K562 (cell line): Measurements from ENCODE around the gene ASB10. TPM values are rescaled to one million over a fixed set of nuclear protein-coding genes. Genes with fewer than 3 reads are reported as not detected.
A peak's percentile ranks its signal among the peaks of the same experiment; 100 is the strongest.

Experiments
- BRF1 ChIP-seq: IDR thresholded peaks from 3 replicates; pipeline ENCODE4 v1.6.1; 2011; ENCODE audit warnings: borderline replicate concordance, mild to moderate bottlenecking; ENCODE audit not compliant: insufficient read length; ENCODE audit errors: extremely low read depth
- CEBPG ChIP-seq, 3 experiments: fragments of 200-800 bp in 1 of 3; sonication (Bioruptor generic) in 1 of 3; sonication (generic) in 1 of 3; formaldehyde crosslinking in 1 of 3; IDR thresholded peaks in 2 of 3; conservative IDR thresholded peaks in 1 of 3; 2 replicates each; pipeline versions ENCODE4 v1.6.1 to v1.8.0; 2016 to 2022; ENCODE audit warnings: missing compliant biosample characterization in 2 of 3, missing genetic modification characterization in 2 of 3, mild to moderate bottlenecking in 1 of 3, missing genetic modification reagents in 1 of 3
- CHD4 ChIP-seq: fragments of 200-600 bp; sonication (generic); IDR thresholded peaks from 3 replicates; pipeline ENCODE4 v1.6.1; 2012; ENCODE audit warnings: low read depth, mild to moderate bottlenecking, mixed read lengths, low read length, inconsistent platforms; ENCODE audit not compliant: insufficient read depth, insufficient replicate concordance, poor library complexity, severe bottlenecking
- ERF ChIP-seq: fragments of 450-650 bp; formaldehyde crosslinking; IDR thresholded peaks from 2 replicates; pipeline ENCODE4 v1.4.0; 2020; ENCODE audit warnings: mild to moderate bottlenecking, mixed read lengths
- GATAD2B ChIP-seq: fragments of 450-650 bp; IDR thresholded peaks from 2 replicates; pipeline ENCODE4 v1.6.1; 2017; ENCODE audit warnings: mild to moderate bottlenecking, borderline replicate concordance
- GTF3C2 ChIP-seq: IDR thresholded peaks from 3 replicates; pipeline ENCODE4 v1.6.1; 2011; ENCODE audit warnings: borderline replicate concordance, mild to moderate bottlenecking, moderate library complexity; ENCODE audit not compliant: insufficient read length; ENCODE audit errors: extremely low read depth
- KLF13 ChIP-seq: fragments of 450-650 bp; IDR thresholded peaks from 2 replicates; pipeline ENCODE4 v1.6.1; 2016; ENCODE audit warnings: missing genetic modification characterization, low read depth, mild to moderate bottlenecking, missing compliant biosample characterization, moderate library complexity, borderline replicate concordance
- MLLT1 ChIP-seq, 2 experiments: fragments of 450-650 bp; IDR thresholded peaks; 2 replicates each; pipeline ENCODE4 v1.6.1; 2016
- MTA1 ChIP-seq: fragments of 450-650 bp; IDR thresholded peaks from 2 replicates; pipeline ENCODE4 v1.6.1; 2017; ENCODE audit warnings: borderline replicate concordance
- NFRKB ChIP-seq: fragments of 450-650 bp; IDR thresholded peaks from 2 replicates; pipeline ENCODE4 v1.6.1; 2016; ENCODE audit warnings: low read depth
- NONO ChIP-seq, 2 experiments: fragments of 200-400 bp in 1 of 2; fragments of 450-650 bp in 1 of 2; formaldehyde crosslinking in 1 of 2; IDR thresholded peaks; 2 replicates each; pipeline ENCODE4 v1.6.1; 2017; ENCODE audit warnings: low read depth in 2 of 2, mild to moderate bottlenecking in 2 of 2, moderate library complexity in 2 of 2, low read length in 1 of 2
- SRSF7 ChIP-seq: fragments of 200-400 bp; formaldehyde crosslinking; optimal IDR thresholded peaks from 2 replicates; pipeline ENCODE3; 2017; ENCODE audit warnings: mild to moderate bottlenecking, low read depth, low read length
- TRIM24 ChIP-seq, 2 experiments: fragments of 450-650 bp; IDR thresholded peaks; 2 replicates each; pipeline ENCODE4 v1.6.1; 2016
- ZFX ChIP-seq: sonication (generic); formaldehyde crosslinking; IDR thresholded peaks from 2 replicates; pipeline ENCODE4 v1.8.0; 2022; ENCODE audit warnings: mild to moderate bottlenecking, missing genetic modification reagents, moderate library complexity
- ZNF121 ChIP-seq: sonication (generic); formaldehyde crosslinking; conservative IDR thresholded peaks from 2 replicates; pipeline ENCODE4 v1.8.0; 2022; ENCODE audit warnings: missing genetic modification reagents
- polyA plus RNA-seq, 8 experiments: library from polyadenylated mRNA; depleted of rRNA in 4 of 8; stranded (reverse) in 5 of 8; unstranded in 3 of 8; fragments of >200 nt; fragmentation: Nextera tagmentation in 2 of 8; fragmentation: Illumina TruSeq in 1 of 8; extraction: Ambion mirVana in 2 of 8; extraction: Trizol in 1 of 8; gene quantifications; 2 replicates each; pipeline versions ENCODE4 v1.2.1 to v1.2.3, GENCODE V29; 2011 to 2014; ENCODE audit warnings: inconsistent platforms in 1 of 8, missing spikeins in 1 of 8
- total RNA-seq, 7 experiments: library from RNA; depleted of rRNA in 6 of 7; stranded (reverse); fragments of >200 nt in 6 of 7; fragmentation: Illumina TruSeq in 2 of 7; extraction: Trizol in 2 of 7; gene quantifications; 2 replicates each; pipeline versions ENCODE4 v1.2.1 to v1.2.3, GENCODE V29; 2011 to 2021; ENCODE audit warnings: low replicate concordance in 1 of 7
- TF ChIP-seq, protein P1 (sequence below): sonication (generic); formaldehyde crosslinking; IDR thresholded peaks from 2 replicates; pipeline ENCODE4 v1.5.0; 2020; ENCODE audit warnings: missing genetic modification reagents
- TF ChIP-seq, protein P2 (sequence below): fragments of 450-650 bp; IDR thresholded peaks from 2 replicates; pipeline ENCODE4 v1.6.1; 2017; ENCODE audit warnings: antibody characterized with exemption

Gene ASB10
- total and polyA plus RNA-seq, 9 of the 15 experiments (the other 6 are each of a cell fraction or from before 2014, with no cell fraction given), result not detected

DNA sequence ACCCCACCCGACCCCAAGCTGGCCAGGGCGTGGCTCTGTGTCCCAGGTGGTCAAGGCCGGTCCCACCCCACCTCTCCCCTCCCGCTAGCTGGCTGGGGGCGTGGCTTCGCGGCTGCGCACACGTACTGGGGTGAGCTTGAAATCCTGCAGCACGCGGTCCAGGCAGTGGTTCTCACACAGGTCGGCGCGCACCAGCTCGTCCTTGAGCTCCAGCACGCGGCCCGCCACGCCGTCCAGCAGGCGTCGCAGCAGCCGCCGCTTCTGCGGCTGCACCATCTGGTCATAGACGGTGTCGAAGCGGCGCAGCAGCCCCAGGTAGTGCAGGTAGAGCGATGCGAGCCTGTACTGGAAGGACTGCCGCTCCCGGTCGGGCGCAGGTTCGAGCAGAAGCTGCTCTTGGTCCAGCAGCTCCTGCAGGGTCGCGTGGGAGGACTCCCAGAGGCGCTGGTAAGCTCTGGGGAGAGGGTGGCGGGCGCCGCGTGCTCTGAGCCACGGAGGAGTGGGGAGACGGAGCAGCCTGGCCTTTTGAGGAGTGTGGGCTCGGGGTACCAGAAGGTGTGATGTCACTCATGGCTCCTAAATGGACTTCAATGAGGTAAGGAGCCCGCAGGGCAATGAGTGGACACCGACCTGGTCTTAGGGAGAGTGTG, 17.5 kb upstream of the ASB10 start (continued):
- TF ChIP-seq, protein P1, sequence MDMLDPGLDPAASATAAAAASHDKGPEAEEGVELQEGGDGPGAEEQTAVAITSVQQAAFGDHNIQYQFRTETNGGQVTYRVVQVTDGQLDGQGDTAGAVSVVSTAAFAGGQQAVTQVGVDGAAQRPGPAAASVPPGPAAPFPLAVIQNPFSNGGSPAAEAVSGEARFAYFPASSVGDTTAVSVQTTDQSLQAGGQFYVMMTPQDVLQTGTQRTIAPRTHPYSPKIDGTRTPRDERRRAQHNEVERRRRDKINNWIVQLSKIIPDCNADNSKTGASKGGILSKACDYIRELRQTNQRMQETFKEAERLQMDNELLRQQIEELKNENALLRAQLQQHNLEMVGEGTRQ (CRISPR knock-in tag), result no peak
- TF ChIP-seq ZFX (CRISPR knock-in tag) (no peak), CEBPG (CRISPR knock-in tag; IDR thresholded peaks at IDR 0.05) (no peak), CEBPG (tag; conservative IDR thresholded peaks at IDR 0.05 in 1 of 2, IDR thresholded peaks at IDR 0.05 in 1 of 2) (no peak), GATAD2B (no peak), NFRKB (no peak), MTA1 (no peak), SRSF7 (no peak), BRF1 (no peak), GTF3C2 (no peak), ERF (CRISPR knock-in tag) (no peak), NONO (IDR thresholded peaks at IDR 0.05; ENCODE audit: low read depth in 2 of 2, low read length in 1 of 2) (no peak), MLLT1 (IDR thresholded peaks at IDR 0.05) (no peak), TRIM24 (IDR thresholded peaks at IDR 0.05) (no peak), KLF13 (tag) (no peak), CHD4 (no peak), ZNF121 (CRISPR knock-in tag) (no peak)
- TF ChIP-seq, protein P2, sequence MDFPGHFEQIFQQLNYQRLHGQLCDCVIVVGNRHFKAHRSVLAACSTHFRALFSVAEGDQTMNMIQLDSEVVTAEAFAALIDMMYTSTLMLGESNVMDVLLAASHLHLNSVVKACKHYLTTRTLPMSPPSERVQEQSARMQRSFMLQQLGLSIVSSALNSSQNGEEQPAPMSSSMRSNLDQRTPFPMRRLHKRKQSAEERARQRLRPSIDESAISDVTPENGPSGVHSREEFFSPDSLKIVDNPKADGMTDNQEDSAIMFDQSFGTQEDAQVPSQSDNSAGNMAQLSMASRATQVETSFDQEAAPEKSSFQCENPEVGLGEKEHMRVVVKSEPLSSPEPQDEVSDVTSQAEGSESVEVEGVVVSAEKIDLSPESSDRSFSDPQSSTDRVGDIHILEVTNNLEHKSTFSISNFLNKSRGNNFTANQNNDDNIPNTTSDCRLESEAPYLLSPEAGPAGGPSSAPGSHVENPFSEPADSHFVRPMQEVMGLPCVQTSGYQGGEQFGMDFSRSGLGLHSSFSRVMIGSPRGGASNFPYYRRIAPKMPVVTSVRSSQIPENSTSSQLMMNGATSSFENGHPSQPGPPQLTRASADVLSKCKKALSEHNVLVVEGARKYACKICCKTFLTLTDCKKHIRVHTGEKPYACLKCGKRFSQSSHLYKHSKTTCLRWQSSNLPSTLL, result peak; percentile 88
